Smooth muscle cell of the pulmonary artery (primary cell): ENCODE measurements around the gene IL17F. TPM values are rescaled to one million over a fixed set of nuclear protein-coding genes. Genes with fewer than 3 reads are reported as not detected.

Experiments used
- total RNA-seq: library from RNA; depleted of rRNA; stranded (reverse); fragments of >200 nt; gene quantifications from 2 replicates; pipeline ENCODE4 v1.2.3, GENCODE V29; 2014

Gene IL17F
- not detected in 2 replicates for total RNA-seq

GRCh38 chr6:52244400-52244799, at the start of gene IL17F:
Gene IL17F, minus strand, starts transcription at chr6:52244500. Its CDS starts 71 bp downstream, at chr6:52244429.

GRCh38 chr6:52284460-52285176, 40.3 kb upstream of the IL17F start, which contains the start of gene MCM3:
Gene MCM3, minus strand, starts transcription at chr6:52284742. Its CDS starts 68 bp downstream, at chr6:52284674.

Other genes with a start within 250 kb of the IL17F start
- not detected in 2 replicates for gene PKHD1, start 156.9 kb downstream of the IL17F start, total RNA-seq
- not detected in 2 replicates for gene IL17A, start 58.1 kb downstream of the IL17F start, total RNA-seq
- 20.6 and 24.3 TPM in 2 replicates for gene MCM3, start 40.2 kb upstream of the IL17F start, total RNA-seq
- gene PAQR8, start 117.7 kb upstream of the IL17F start, total RNA-seq: 4.4 and 7.7 TPM in 2 replicates
- 24.5 and 27.8 TPM in 2 replicates for gene EFHC1, start 175.8 kb upstream of the IL17F start, total RNA-seq